HepG2 (cell line): ENCODE data around the gene CCDC18. TPM values are rescaled to one million over a fixed set of nuclear protein-coding genes. Genes with fewer than 3 reads are reported as not detected.
A peak's percentile ranks its signal among the peaks of the same experiment; 100 is the strongest.

Experiments
- ARNTL ChIP-seq: sonication (generic); formaldehyde crosslinking; IDR thresholded peaks from 2 replicates; pipeline ENCODE4 v1.4.0; 2020; ENCODE audit warnings: mild to moderate bottlenecking, missing genetic modification reagents
- ASH2L ChIP-seq: fragments of 300-600, 200-600 bp; sonication (generic); IDR thresholded peaks from 2 replicates; pipeline ENCODE4 v1.7.0; 2017; ENCODE audit warnings: low read depth, mild to moderate bottlenecking, moderate library complexity, mixed read lengths, low read length; ENCODE audit not compliant: insufficient read length
- FOXA3 ChIP-seq: IDR thresholded peaks from 2 replicates; pipeline ENCODE4 v1.6.1; 2016; ENCODE audit warnings: missing genetic modification reagents, missing compliant biosample characterization
- KLF12 ChIP-seq: sonication (generic); formaldehyde crosslinking; IDR thresholded peaks from 2 replicates; pipeline ENCODE4 v1.4.0; 2020; ENCODE audit warnings: missing genetic modification reagents, borderline replicate concordance
- MED1 ChIP-seq: sonication (generic); formaldehyde crosslinking; IDR thresholded peaks from 2 replicates; pipeline ENCODE4 v1.4.0; 2020; ENCODE audit warnings: missing genetic modification reagents
- MTA3 ChIP-seq: sonication (generic); formaldehyde crosslinking; IDR thresholded peaks from 2 replicates; pipeline ENCODE4 v1.4.0; 2020; ENCODE audit warnings: missing genetic modification reagents
- NFE2L2 ChIP-seq: fragments of 150-350 bp; IDR thresholded peaks from 2 replicates; pipeline ENCODE4 v1.6.1; 2014; ENCODE audit warnings: low read length
- PCBP1 ChIP-seq: fragments of 200-400 bp; formaldehyde crosslinking; IDR thresholded peaks from 2 replicates; pipeline ENCODE4 v1.6.1; 2017; ENCODE audit warnings: mild to moderate bottlenecking, low read depth, low read length, borderline replicate concordance
- RBAK ChIP-seq: sonication (generic); formaldehyde crosslinking; IDR thresholded peaks from 2 replicates; pipeline ENCODE4 v1.5.1; 2020; ENCODE audit warnings: mild to moderate bottlenecking, missing genetic modification reagents
- SMC3 ChIP-seq: IDR thresholded peaks from 2 replicates; pipeline ENCODE4 v1.6.1; 2011; ENCODE audit warnings: low read length, improper control_type of control experiment
- SRSF4 ChIP-seq: fragments of 200-400 bp; formaldehyde crosslinking; IDR thresholded peaks from one replicate; pipeline ENCODE4 v1.6.1; 2018; ENCODE audit warnings: mild to moderate bottlenecking, low read depth, low read length, moderate library complexity; ENCODE audit not compliant: poor library complexity, severe bottlenecking
- ZNF329 ChIP-seq: sonication (generic); formaldehyde crosslinking; IDR thresholded peaks from 2 replicates; pipeline ENCODE4 v1.9.0; 2021; ENCODE audit warnings: low read depth, mild to moderate bottlenecking, missing genetic modification reagents
- ZNF350 ChIP-seq: sonication (generic); formaldehyde crosslinking; IDR thresholded peaks from 2 replicates; pipeline ENCODE4 v1.4.0; 2020; ENCODE audit warnings: mild to moderate bottlenecking, low read depth, missing genetic modification reagents, borderline replicate concordance
- ZNF484 ChIP-seq: sonication (generic); formaldehyde crosslinking; IDR thresholded peaks from 2 replicates; pipeline ENCODE4 v1.5.1; 2020; ENCODE audit warnings: mild to moderate bottlenecking, low read depth, missing genetic modification reagents, borderline replicate concordance
- ZNF660 ChIP-seq: sonication (generic); formaldehyde crosslinking; IDR thresholded peaks from 2 replicates; pipeline ENCODE4 v1.5.1; 2020; ENCODE audit warnings: mild to moderate bottlenecking, low read depth, missing genetic modification reagents, borderline replicate concordance
- polyA plus RNA-seq, 8 experiments: library from polyadenylated mRNA; depleted of rRNA in 3 of 8; stranded (reverse) in 7 of 8; unstranded in 1 of 8; fragments of >200 nt; fragmentation: Illumina TruSeq in 4 of 8; extraction: Trizol in 4 of 8; gene quantifications; 2 replicates each; pipeline versions ENCODE4 v1.2.1 to v1.2.3, GENCODE V29; 2011 to 2016; ENCODE audit warnings: low read depth in 4 of 8, missing spikeins in 1 of 8, mixed read lengths in 1 of 8; ENCODE audit not compliant: insufficient read depth in 1 of 8
- total RNA-seq, 5 experiments: library from RNA; depleted of rRNA; stranded (reverse); fragments of >200 nt; fragmentation: Illumina TruSeq; extraction: Trizol; gene quantifications; 2 replicates each; pipeline ENCODE4 v1.2.3, GENCODE V29; 2016; ENCODE audit warnings: low read depth in 1 of 5
- TF ChIP-seq, protein P1 (sequence below): IDR thresholded peaks from 2 replicates; pipeline ENCODE4 v1.6.1; 2018; ENCODE audit warnings: missing genetic modification reagents
- TF ChIP-seq, protein P2 (sequence below): sonication (generic); formaldehyde crosslinking; IDR thresholded peaks from 2 replicates; pipeline ENCODE4 v1.5.1; 2020; ENCODE audit warnings: mild to moderate bottlenecking, missing genetic modification reagents, moderate library complexity
- TF ChIP-seq, protein P3 (sequence below): sonication (generic); formaldehyde crosslinking; IDR thresholded peaks from 2 replicates; pipeline ENCODE4 v1.4.0; 2020; ENCODE audit warnings: missing genetic modification reagents, borderline replicate concordance

The CCDC18 gene
- total and polyA plus RNA-seq, 2 of the 13 experiments (the other 11 are each of a cell fraction or from before 2014, with no cell fraction given), result 1.9 to 18.4 TPM

DNA sequence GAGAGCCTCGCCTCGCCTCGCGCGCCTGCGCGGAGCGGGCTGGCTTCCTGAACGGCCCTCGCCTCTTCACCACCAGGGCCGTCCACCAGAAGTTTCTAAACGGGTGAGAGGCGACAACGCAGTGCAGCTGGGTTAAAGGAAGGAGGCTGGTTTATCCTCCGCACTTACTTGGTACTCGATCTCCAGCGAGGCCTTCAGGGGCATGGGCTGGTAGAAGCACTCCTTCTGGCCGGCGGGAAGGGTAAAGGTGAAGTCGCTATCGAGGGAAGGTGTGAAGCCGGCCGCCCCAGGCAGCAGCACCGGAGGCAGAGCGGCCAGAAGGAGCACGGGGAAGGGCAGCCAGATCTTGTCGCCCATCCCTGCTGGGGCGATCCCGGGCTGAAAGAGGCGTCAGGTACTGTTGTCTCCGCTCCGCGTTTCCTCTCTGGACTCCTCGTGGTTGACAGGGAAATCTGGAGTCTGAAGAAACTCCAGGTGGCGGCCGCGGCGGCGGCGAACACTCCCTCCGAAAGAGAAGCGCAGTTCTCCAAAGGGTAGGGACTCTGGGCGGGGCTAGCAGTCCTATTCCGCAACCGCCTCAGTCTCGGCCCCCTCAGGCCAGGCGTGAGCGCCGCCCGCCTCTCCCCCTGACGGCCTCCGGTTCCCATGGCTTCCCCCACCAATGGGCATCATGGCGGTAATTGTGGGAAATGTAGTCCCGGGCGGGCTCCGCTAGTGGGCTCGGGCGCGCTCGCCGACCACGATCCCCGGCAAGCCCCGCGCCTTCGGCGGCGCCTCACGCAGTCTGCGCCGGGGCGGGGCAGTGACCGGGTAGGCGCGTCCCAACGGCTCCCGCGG lies 420 bp upstream of the CCDC18 start, which contains the start of gene TMED5 (continued):
- TF ChIP-seq, protein P1, sequence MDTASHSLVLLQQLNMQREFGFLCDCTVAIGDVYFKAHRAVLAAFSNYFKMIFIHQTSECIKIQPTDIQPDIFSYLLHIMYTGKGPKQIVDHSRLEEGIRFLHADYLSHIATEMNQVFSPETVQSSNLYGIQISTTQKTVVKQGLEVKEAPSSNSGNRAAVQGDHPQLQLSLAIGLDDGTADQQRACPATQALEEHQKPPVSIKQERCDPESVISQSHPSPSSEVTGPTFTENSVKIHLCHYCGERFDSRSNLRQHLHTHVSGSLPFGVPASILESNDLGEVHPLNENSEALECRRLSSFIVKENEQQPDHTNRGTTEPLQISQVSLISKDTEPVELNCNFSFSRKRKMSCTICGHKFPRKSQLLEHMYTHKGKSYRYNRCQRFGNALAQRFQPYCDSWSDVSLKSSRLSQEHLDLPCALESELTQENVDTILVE (CRISPR knock-in tag), result 0 out of 2 replicates have a peak, but pooled peaks have one; percentile 18
- TF ChIP-seq FOXA3 (CRISPR knock-in tag) (peak; percentile 4; the same call in 1 of the 2 replicates), ZNF350 (CRISPR knock-in tag) (peak; percentile 85), MED1 (CRISPR knock-in tag) (peak; percentile 54; the same call in 1 of the 2 replicates), RBAK (CRISPR knock-in tag) (no peak), ZNF329 (CRISPR knock-in tag) (no peak), MTA3 (CRISPR knock-in tag) (no peak), ARNTL (CRISPR knock-in tag) (peak; percentile 78; the same call in 1 of the 2 replicates), ZNF660 (0 out of 2 replicates have a peak, but pooled peaks have one; percentile 34), SRSF4 (no peak), KLF12 (CRISPR knock-in tag) (peak; percentile 84; the same call in 1 of the 2 replicates), NFE2L2 (no peak), ZNF484 (CRISPR knock-in tag) (peak; percentile 55; the same call in 1 of the 2 replicates), ASH2L (no peak), SMC3 (no peak), PCBP1 (no peak)
- TF ChIP-seq, protein P2, sequence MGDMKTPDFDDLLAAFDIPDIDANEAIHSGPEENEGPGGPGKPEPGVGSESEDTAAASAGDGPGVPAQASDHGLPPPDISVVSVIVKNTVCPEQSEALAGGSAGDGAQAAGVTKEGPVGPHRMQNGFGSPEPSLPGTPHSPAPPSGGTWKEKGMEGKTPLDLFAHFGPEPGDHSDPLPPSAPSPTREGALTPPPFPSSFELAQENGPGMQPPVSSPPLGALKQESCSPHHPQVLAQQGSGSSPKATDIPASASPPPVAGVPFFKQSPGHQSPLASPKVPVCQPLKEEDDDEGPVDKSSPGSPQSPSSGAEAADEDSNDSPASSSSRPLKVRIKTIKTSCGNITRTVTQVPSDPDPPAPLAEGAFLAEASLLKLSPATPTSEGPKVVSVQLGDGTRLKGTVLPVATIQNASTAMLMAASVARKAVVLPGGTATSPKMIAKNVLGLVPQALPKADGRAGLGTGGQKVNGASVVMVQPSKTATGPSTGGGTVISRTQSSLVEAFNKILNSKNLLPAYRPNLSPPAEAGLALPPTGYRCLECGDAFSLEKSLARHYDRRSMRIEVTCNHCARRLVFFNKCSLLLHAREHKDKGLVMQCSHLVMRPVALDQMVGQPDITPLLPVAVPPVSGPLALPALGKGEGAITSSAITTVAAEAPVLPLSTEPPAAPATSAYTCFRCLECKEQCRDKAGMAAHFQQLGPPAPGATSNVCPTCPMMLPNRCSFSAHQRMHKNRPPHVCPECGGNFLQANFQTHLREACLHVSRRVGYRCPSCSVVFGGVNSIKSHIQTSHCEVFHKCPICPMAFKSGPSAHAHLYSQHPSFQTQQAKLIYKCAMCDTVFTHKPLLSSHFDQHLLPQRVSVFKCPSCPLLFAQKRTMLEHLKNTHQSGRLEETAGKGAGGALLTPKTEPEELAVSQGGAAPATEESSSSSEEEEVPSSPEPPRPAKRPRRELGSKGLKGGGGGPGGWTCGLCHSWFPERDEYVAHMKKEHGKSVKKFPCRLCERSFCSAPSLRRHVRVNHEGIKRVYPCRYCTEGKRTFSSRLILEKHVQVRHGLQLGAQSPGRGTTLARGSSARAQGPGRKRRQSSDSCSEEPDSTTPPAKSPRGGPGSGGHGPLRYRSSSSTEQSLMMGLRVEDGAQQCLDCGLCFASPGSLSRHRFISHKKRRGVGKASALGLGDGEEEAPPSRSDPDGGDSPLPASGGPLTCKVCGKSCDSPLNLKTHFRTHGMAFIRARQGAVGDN (CRISPR knock-in tag), result peak; percentile 98
- TF ChIP-seq, protein P3, sequence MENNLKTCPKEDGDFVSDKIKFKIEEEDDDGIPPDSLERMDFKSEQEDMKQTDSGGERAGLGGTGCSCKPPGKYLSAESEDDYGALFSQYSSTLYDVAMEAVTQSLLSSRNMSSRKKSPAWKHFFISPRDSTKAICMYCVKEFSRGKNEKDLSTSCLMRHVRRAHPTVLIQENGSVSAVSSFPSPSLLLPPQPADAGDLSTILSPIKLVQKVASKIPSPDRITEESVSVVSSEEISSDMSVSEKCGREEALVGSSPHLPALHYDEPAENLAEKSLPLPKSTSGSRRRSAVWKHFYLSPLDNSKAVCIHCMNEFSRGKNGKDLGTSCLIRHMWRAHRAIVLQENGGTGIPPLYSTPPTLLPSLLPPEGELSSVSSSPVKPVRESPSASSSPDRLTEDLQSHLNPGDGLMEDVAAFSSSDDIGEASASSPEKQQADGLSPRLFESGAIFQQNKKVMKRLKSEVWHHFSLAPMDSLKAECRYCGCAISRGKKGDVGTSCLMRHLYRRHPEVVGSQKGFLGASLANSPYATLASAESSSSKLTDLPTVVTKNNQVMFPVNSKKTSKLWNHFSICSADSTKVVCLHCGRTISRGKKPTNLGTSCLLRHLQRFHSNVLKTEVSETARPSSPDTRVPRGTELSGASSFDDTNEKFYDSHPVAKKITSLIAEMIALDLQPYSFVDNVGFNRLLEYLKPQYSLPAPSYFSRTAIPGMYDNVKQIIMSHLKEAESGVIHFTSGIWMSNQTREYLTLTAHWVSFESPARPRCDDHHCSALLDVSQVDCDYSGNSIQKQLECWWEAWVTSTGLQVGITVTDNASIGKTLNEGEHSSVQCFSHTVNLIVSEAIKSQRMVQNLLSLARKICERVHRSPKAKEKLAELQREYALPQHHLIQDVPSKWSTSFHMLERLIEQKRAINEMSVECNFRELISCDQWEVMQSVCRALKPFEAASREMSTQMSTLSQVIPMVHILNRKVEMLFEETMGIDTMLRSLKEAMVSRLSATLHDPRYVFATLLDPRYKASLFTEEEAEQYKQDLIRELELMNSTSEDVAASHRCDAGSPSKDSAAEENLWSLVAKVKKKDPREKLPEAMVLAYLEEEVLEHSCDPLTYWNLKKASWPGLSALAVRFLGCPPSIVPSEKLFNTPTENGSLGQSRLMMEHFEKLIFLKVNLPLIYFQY (CRISPR knock-in tag), result 0 out of 2 replicates have a peak, but pooled peaks have one; percentile 11
